Renal pelvis (tissue), 4 donors: Measurements from ENCODE around the gene PIK3C3. TPM values are rescaled to one million over a fixed set of nuclear protein-coding genes. Genes with fewer than 3 reads are reported as not detected.
"Not testable (repeated sequence)": the region's sequence is repeated elsewhere in the genome, so short reads cannot be mapped to it uniquely, and the experiment has no call there.

Experiments used
- DNase-seq: peaks from one replicate; pipeline ENCODE4 v3.0.0-alpha.2; 2013
- polyA plus RNA-seq, 3 donors: library from polyadenylated mRNA; unstranded; fragments of 120-200 nt; gene quantifications; one replicate each; pipeline ENCODE4 v1.2.1, GENCODE V29; 2013; ENCODE audit not compliant: insufficient read length in 3 of 3

PIK3C3 gene
- polyA plus RNA-seq, 3 donors: 66.5 to 81.5 (median 72.1) TPM

GRCh38 chr18:42067518-42067917 is 112.5 kb downstream of the PIK3C3 start:
- no peak for DNase-seq

GRCh38 chr18:42068030-42068429 is 113.0 kb downstream of the PIK3C3 start:
- DNase-seq: no peak

GRCh38 chr18:42069036-42069435 is 114.0 kb downstream of the PIK3C3 start:
- no peak for DNase-seq

- no peak for DNase-seq
Observed at GRCh38 chr18:42072407-42072806, 117.4 kb downstream of the PIK3C3 start.

GRCh38 chr18:42074704-42075103 is 119.7 kb downstream of the PIK3C3 start:
- DNase-seq: no peak

GRCh38 chr18:42078711-42079110 is 123.7 kb downstream of the PIK3C3 start:
- DNase-seq: no peak

- DNase-seq: no peak
Observed at GRCh38 chr18:42080340-42080739, 125.3 kb downstream of the PIK3C3 start.

GRCh38 chr18:42082415-42083234 is 127.6 kb downstream of the PIK3C3 start:
- DNase-seq: peak; percentile 14

- DNase-seq: no peak
Observed at GRCh38 chr18:42086288-42086687, 131.3 kb downstream of the PIK3C3 start.

GRCh38 chr18:42087235-42087634 is 132.2 kb downstream of the PIK3C3 start:
- no peak for DNase-seq

- DNase-seq: no peak
Observed at GRCh38 chr18:42087876-42088275, 132.8 kb downstream of the PIK3C3 start.

- no peak for DNase-seq
Observed at GRCh38 chr18:42092848-42093247, 137.8 kb downstream of the PIK3C3 start.

GRCh38 chr18:42094875-42095274 is 139.8 kb downstream of the PIK3C3 start:
- DNase-seq: no peak

GRCh38 chr18:42095732-42096377 is 140.8 kb downstream of the PIK3C3 start:
- DNase-seq: no peak

- DNase-seq: no peak
Observed at GRCh38 chr18:42100248-42100647, 145.2 kb downstream of the PIK3C3 start.

- no peak for DNase-seq
Observed at GRCh38 chr18:42100911-42101310, 145.9 kb downstream of the PIK3C3 start.

- no peak for DNase-seq
Observed at GRCh38 chr18:42105394-42105793, 150.4 kb downstream of the PIK3C3 start.

GRCh38 chr18:42106784-42107183 is 151.8 kb downstream of the PIK3C3 start:
- no peak for DNase-seq

GRCh38 chr18:42107287-42107686 is 152.3 kb downstream of the PIK3C3 start:
- no peak for DNase-seq

- DNase-seq: no peak
Observed at GRCh38 chr18:42107691-42108450, 152.8 kb downstream of the PIK3C3 start.

- DNase-seq: not testable (repeated sequence)
Observed at GRCh38 chr18:42112147-42112546, 157.1 kb downstream of the PIK3C3 start.

GRCh38 chr18:42112657-42113420 is 157.8 kb downstream of the PIK3C3 start:
- no peak for DNase-seq
